ENCODE measurements around the gene GALT.

GALT gene

GRCh38 chr9:34611811-34612787 lies 34.4 kb upstream of the GALT start, which contains the start of gene RPP25L:
Gene RPP25L, minus strand, starts transcription at chr9:34612097. Its CDS starts 801 bp downstream, at chr9:34611296.
- peak; percentile 97 for DNase-seq (ENCODE audit: low read depth)
- TF ChIP-seq MYC (IDR thresholded peaks at IDR 0.05; ENCODE audit: low read depth, low read length): peak; percentile 80
- peak; percentile 99 for TF ChIP-seq POLR2A (IDR thresholded peaks at IDR 0.05; ENCODE audit: extremely low read depth, insufficient read length)
- TF ChIP-seq CTCF (IDR thresholded peaks at IDR 0.05; ENCODE audit: low read depth, low read length): no peak
- TF ChIP-seq MAX (IDR thresholded peaks at IDR 0.05; ENCODE audit: low read depth, low read length): peak; percentile 69; the same call in 1 of the 2 replicates

GRCh38 chr9:34612788-34613390 lies 33.6 kb upstream of the GALT start:
- peak; percentile 93 for DNase-seq (ENCODE audit: low read depth)
- peak overlapping the region; percentile 69 for H3K4me3 ChIP-seq (ENCODE audit: low read depth, low read length)
- TF ChIP-seq POLR2A (IDR thresholded peaks at IDR 0.05; ENCODE audit: extremely low read depth, insufficient read length) (no peak), MAX (IDR thresholded peaks at IDR 0.05; ENCODE audit: low read depth, low read length) (peak; percentile 79), CTCF (IDR thresholded peaks at IDR 0.05; ENCODE audit: low read depth, low read length) (peak; percentile 100), MYC (IDR thresholded peaks at IDR 0.05; ENCODE audit: low read depth, low read length) (peak; percentile 71)

More at GRCh38 chr9:34611811-34612787, 34.4 kb upstream of the GALT start, which contains the start of gene RPP25L:
- peak within 1 kb of the TSS; percentile 79 for H3K4me3 ChIP-seq (ENCODE audit: low read depth, low read length)

- no peak for TF ChIP-seq POLR2A (IDR thresholded peaks at IDR 0.05; ENCODE audit: extremely low read depth, insufficient read length)
- TF ChIP-seq CTCF (IDR thresholded peaks at IDR 0.05; ENCODE audit: low read depth, low read length): no peak
- no peak for TF ChIP-seq MAX (IDR thresholded peaks at IDR 0.05; ENCODE audit: low read depth, low read length)
- no peak for TF ChIP-seq MYC (IDR thresholded peaks at IDR 0.05; ENCODE audit: low read depth, low read length)
- DNase-seq (ENCODE audit: low read depth): no peak
- H3K4me3 ChIP-seq (ENCODE audit: low read depth, low read length): no peak overlapping the region
Observed at GRCh38 chr9:34615132-34615531, 31.3 kb upstream of the GALT start.

GRCh38 chr9:34620061-34620994 lies 26.1 kb upstream of the GALT start, which contains the start of gene DCTN3:
Gene DCTN3, minus strand, starts transcription at chr9:34620495. Its CDS starts 31 bp downstream, at chr9:34620464.
- peak within 1 kb of the TSS; percentile 83 for H3K4me3 ChIP-seq (ENCODE audit: low read depth, low read length)
- DNase-seq (ENCODE audit: low read depth): peak; percentile 98
- no peak; the same call in none of the 2 replicates for TF ChIP-seq MAX (IDR thresholded peaks at IDR 0.05; ENCODE audit: low read depth, low read length)
- TF ChIP-seq POLR2A (IDR thresholded peaks at IDR 0.05; ENCODE audit: extremely low read depth, insufficient read length): peak; percentile 83
- TF ChIP-seq MYC (IDR thresholded peaks at IDR 0.05; ENCODE audit: low read depth, low read length): no peak; the same call in 1 of the 2 replicates
- TF ChIP-seq CTCF (IDR thresholded peaks at IDR 0.05; ENCODE audit: low read depth, low read length): no peak
